ENCODE data around the gene BAHD1.

Gene BAHD1

GRCh38 chr15:40440743-40441564, at the start of gene BAHD1:
TSS of gene BAHD1 (plus strand) at chr15:40440953. CDS start at chr15:40458465, 17,512 bp downstream.
- DNase-seq, result peak; percentile 48

- no peak for DNase-seq
These were observed 47.5 kb upstream of the BAHD1 start for GRCh38 chr15:40392986-40393948.

GRCh38 chr15:40397688-40398412, 42.9 kb upstream of the BAHD1 start:
- DNase-seq, result no peak

GRCh38 chr15:40398413-40398873, 42.3 kb upstream of the BAHD1 start:
- no peak for DNase-seq

- no peak for DNase-seq
These were observed 41.4 kb upstream of the BAHD1 start for GRCh38 chr15:40399370-40399769.

GRCh38 chr15:40405501-40406381, 35.0 kb upstream of the BAHD1 start, which contains the start of gene IVD:
TSS of gene IVD (plus strand) at chr15:40405795. CDS start at chr15:40405828, 33 bp downstream.
- DNase-seq, result peak; percentile 54

GRCh38 chr15:40407330-40407990, 33.3 kb upstream of the BAHD1 start:
- no peak for DNase-seq

GRCh38 chr15:40409366-40409765, 31.4 kb upstream of the BAHD1 start:
- no peak for DNase-seq

GRCh38 chr15:40410476-40410875, 30.3 kb upstream of the BAHD1 start:
- DNase-seq, result no peak

GRCh38 chr15:40412095-40412759, 28.5 kb upstream of the BAHD1 start:
- no peak for DNase-seq

GRCh38 chr15:40413036-40413435, 27.7 kb upstream of the BAHD1 start:
- DNase-seq, result no peak

GRCh38 chr15:40414816-40415215, 25.9 kb upstream of the BAHD1 start:
- DNase-seq, result no peak

- no peak for DNase-seq
These were observed 25.5 kb upstream of the BAHD1 start for GRCh38 chr15:40415226-40415625.

- no peak for DNase-seq
These were observed 24.7 kb upstream of the BAHD1 start for GRCh38 chr15:40416056-40416455.

- DNase-seq, result no peak
These were observed 22.6 kb upstream of the BAHD1 start for GRCh38 chr15:40418126-40418525.

- DNase-seq, result no peak
These were observed 20.6 kb upstream of the BAHD1 start for GRCh38 chr15:40420071-40420713.

- DNase-seq, result no peak
These were observed 20.0 kb upstream of the BAHD1 start for GRCh38 chr15:40420793-40421192.

- DNase-seq, result no peak
These were observed 19.3 kb upstream of the BAHD1 start for GRCh38 chr15:40421246-40422157.
